HepG2 (cell line): ENCODE measurements around the gene ARMC8. TPM values are rescaled to one million over a fixed set of nuclear protein-coding genes. Genes with fewer than 3 reads are reported as not detected.

ENCODE experiments used
- ATAC-seq: fragments of 200-7000 bp; cut with Tn5 transposase; 3 replicates; pipeline ENCODE4 v1.9.1; 2020; ENCODE audit warnings: mild to moderate bottlenecking, moderate library complexity
- BruUV-seq: library from RNA; stranded (reverse); fragments of 400-500 nt; replicated peaks from 2 replicates; lab custom pipeline; 2021; lab: Mats Ljungman, UMichigan
- CTCF ChIA-PET: fragments of 300-600 bp; formaldehyde crosslinking; extraction: SDS; loops from one replicate; lab custom pipeline; 2021; ENCODE audit warnings: low total read pairs, inconsistent platforms, low intra/inter-chr PET ratio; lab: Yijun Ruan, JAX
- POLR2A ChIA-PET: fragments of 350-600 bp; sonication (Branson Sonifier 250); formaldehyde crosslinking; loops from one replicate; lab custom pipeline; 2020; ENCODE audit warnings: antibody characterized with exemption, inconsistent platforms; lab: Yijun Ruan, JAX
- DNase-seq: peaks from one replicate; pipeline ENCODE4 v3.0.0-alpha.2; 2015; ENCODE audit warnings: low spot score
- FAIRE-seq: peaks from 3 replicates; lab custom pipeline; 2011; peaks lifted over from hg19 to GRCh38; lab: Jason Lieb, UNC
- H2AFZ ChIP-seq: one replicate; pipeline ENCODE4 v1.6.1; 2011; ENCODE audit warnings: low read length, inconsistent platforms
- H3K27ac ChIP-seq: fragments of 300-600 bp; 3 replicates; pipeline ENCODE4 v1.8.0; 2011; ENCODE audit warnings: mixed run types, mild to moderate bottlenecking, mixed read lengths, low read length, inconsistent platforms; ENCODE audit not compliant: insufficient read depth; ENCODE audit errors: extremely low read length
- H3K27me3 ChIP-seq, 2 experiments: fragments of 200-600 bp in 1 of 2; 2 replicates in 1 of 2; 3 replicates in 1 of 2; pipeline versions ENCODE4 v1.6.0 to v1.8.0; 2011; ENCODE audit warnings: low read length in 2 of 2, mild to moderate bottlenecking in 2 of 2, moderate library complexity in 2 of 2, inconsistent platforms in 1 of 2; ENCODE audit not compliant: insufficient read depth in 2 of 2, control insufficient read depth in 1 of 2
- H3K36me3 ChIP-seq, 2 experiments: fragments of 200-600 bp in 1 of 2; replicated peaks in 1 of 2; 2 replicates in 1 of 2; 3 replicates in 1 of 2; pipeline versions ENCODE4 v1.5.1 to v1.8.0; 2011; ENCODE audit warnings: low read length in 2 of 2, inconsistent platforms in 1 of 2; ENCODE audit not compliant: insufficient read depth in 2 of 2, control insufficient read depth in 1 of 2
- H3K4me1 ChIP-seq: 2 replicates; pipeline ENCODE4 v1.5.1; 2012; ENCODE audit warnings: low read length, inconsistent platforms; ENCODE audit not compliant: insufficient read depth
- H3K4me2 ChIP-seq: 2 replicates; pipeline ENCODE4 v1.6.0; 2011; ENCODE audit warnings: low read depth, low read length, inconsistent platforms
- H3K4me3 ChIP-seq, 3 experiments: fragments of 200-600 bp in 1 of 3; sonication (generic), shearing (Covaris generic) in 1 of 3; replicated peaks in 1 of 3; 2 replicates each; pipeline ENCODE4 v1.5.1; 2011 to 2016; ENCODE audit warnings: low read length in 3 of 3, inconsistent platforms in 2 of 3, low read depth in 2 of 3, mild to moderate bottlenecking in 2 of 3, control low read depth in 1 of 3, mixed read lengths in 1 of 3; ENCODE audit not compliant: insufficient read depth in 1 of 3
- H3K79me2 ChIP-seq: one replicate; pipeline ENCODE4 v1.6.1; 2011; ENCODE audit warnings: low read length, inconsistent platforms; ENCODE audit not compliant: insufficient read depth
- H3K9ac ChIP-seq: 2 replicates; pipeline ENCODE4 v1.6.0; 2011; ENCODE audit warnings: mild to moderate bottlenecking, low read depth, low read length, inconsistent platforms; ENCODE audit not compliant: insufficient read depth
- H3K9me3 ChIP-seq: 2 replicates; pipeline ENCODE4 v1.5.1; 2012; ENCODE audit warnings: mild to moderate bottlenecking, low read length
- H4K20me1 ChIP-seq: 2 replicates; pipeline ENCODE4 v1.6.0; 2011; ENCODE audit warnings: inconsistent platforms, mild to moderate bottlenecking, low read length, moderate library complexity; ENCODE audit not compliant: insufficient read depth
- MATR3 ChIP-seq: sonication (generic); formaldehyde crosslinking; IDR thresholded peaks from 2 replicates; pipeline ENCODE4 v1.4.0; 2020; ENCODE audit warnings: missing genetic modification reagents
- PHF20 ChIP-seq: sonication (generic); formaldehyde crosslinking; IDR thresholded peaks from 2 replicates; pipeline ENCODE4 v1.5.0; 2020; ENCODE audit warnings: mild to moderate bottlenecking, missing genetic modification reagents
- SRSF9 ChIP-seq: fragments of 200-400 bp; formaldehyde crosslinking; IDR thresholded peaks from 2 replicates; pipeline ENCODE4 v1.6.1; 2018; ENCODE audit warnings: borderline replicate concordance, mild to moderate bottlenecking, low read depth, low read length; ENCODE audit not compliant: insufficient read depth, poor library complexity, severe bottlenecking
- ZNF121 ChIP-seq: sonication (generic); formaldehyde crosslinking; IDR thresholded peaks from 2 replicates; pipeline ENCODE4 v1.5.0; 2020; ENCODE audit warnings: mild to moderate bottlenecking, missing genetic modification reagents
- WGBS: methylation state at CpG from one replicate; pipeline ENCODE4 v1.1.6; 2017; ENCODE audit warnings: low lambda C conversion rate; 5-methylcytosine and 5-hydroxymethylcytosine counted together
- in situ Hi-C: cut with HindIII; loops from 2 replicates; pipeline ENCODE4 v1.10.0; 2017; ENCODE audit warnings: low pct_unique_long_range_greater_than_20kb; ENCODE audit not compliant: extremely low pct_ligation_motif_present
- intact Hi-C: fragments of 100-400 bp; cut with micrococcal nuclease; formaldehyde crosslinking; loops from one replicate; pipeline ENCODE4 v1.10.0; 2022; ENCODE audit not compliant: unreplicated experiment
- polyA plus RNA-seq, 8 experiments: library from polyadenylated mRNA; depleted of rRNA in 3 of 8; stranded (reverse) in 7 of 8; unstranded in 1 of 8; fragments of >200 nt; fragmentation: Illumina TruSeq in 4 of 8; extraction: Trizol in 4 of 8; gene quantifications; 2 replicates each; pipeline versions ENCODE4 v1.2.1 to v1.2.3, GENCODE V29; 2011 to 2016; ENCODE audit warnings: low read depth in 4 of 8, missing spikeins in 1 of 8, mixed read lengths in 1 of 8; ENCODE audit not compliant: insufficient read depth in 1 of 8
- total RNA-seq, 5 experiments: library from RNA; depleted of rRNA; stranded (reverse); fragments of >200 nt; fragmentation: Illumina TruSeq; extraction: Trizol; gene quantifications; 2 replicates each; pipeline ENCODE4 v1.2.3, GENCODE V29; 2016; ENCODE audit warnings: low read depth in 1 of 5
- TF ChIP-seq, protein P1 (sequence below): sonication (generic); formaldehyde crosslinking; IDR thresholded peaks from 2 replicates; pipeline ENCODE4 v1.5.1; 2020; ENCODE audit warnings: mild to moderate bottlenecking, missing genetic modification reagents, borderline replicate concordance
- TF ChIP-seq, protein P2 (sequence below): sonication (generic); formaldehyde crosslinking; IDR thresholded peaks from 2 replicates; pipeline ENCODE4 v1.4.0; 2020; ENCODE audit warnings: mild to moderate bottlenecking, missing genetic modification reagents
- TF ChIP-seq, protein P3 (sequence below): sonication (generic); formaldehyde crosslinking; IDR thresholded peaks from 2 replicates; pipeline ENCODE4 v1.4.0; 2020; ENCODE audit warnings: missing genetic modification reagents

The ARMC8 gene
- total and polyA plus RNA-seq, 2 of the 13 experiments (the other 11 are each of a cell fraction or from before 2014, with no cell fraction given) = 38.9 to 55.3 TPM

DNA sequence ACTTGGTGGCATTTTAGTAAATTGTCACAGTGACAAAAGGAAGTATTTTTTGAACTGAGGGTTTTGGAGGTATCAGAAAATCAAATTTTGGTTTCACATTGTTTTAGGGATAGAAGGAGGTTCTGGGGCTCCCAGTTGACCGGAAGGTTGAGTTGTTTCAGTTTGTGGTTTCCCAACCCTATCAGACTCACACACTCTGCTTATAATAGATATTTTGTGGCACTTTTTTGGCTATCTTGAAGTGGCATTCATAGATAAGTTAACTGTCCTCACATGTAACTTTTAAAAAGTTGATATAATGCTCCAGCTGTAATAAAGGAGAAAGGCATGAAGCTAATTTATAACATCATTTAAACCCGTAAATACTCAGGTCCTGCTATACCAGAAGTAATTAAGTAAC, 12.8 kb downstream of the ARMC8 start:
- H3K9me3 ChIP-seq = no peaks in the 10 kb centered on the region
- no peak overlapping the region for H3K27ac ChIP-seq
- H3K4me3 ChIP-seq = no peak overlapping the region
- H3K9ac ChIP-seq = no peak overlapping the region
- in situ Hi-C loops = no loop called here
- TF ChIP-seq MATR3 (CRISPR knock-in tag) = no peak
- TF ChIP-seq, protein P1, sequence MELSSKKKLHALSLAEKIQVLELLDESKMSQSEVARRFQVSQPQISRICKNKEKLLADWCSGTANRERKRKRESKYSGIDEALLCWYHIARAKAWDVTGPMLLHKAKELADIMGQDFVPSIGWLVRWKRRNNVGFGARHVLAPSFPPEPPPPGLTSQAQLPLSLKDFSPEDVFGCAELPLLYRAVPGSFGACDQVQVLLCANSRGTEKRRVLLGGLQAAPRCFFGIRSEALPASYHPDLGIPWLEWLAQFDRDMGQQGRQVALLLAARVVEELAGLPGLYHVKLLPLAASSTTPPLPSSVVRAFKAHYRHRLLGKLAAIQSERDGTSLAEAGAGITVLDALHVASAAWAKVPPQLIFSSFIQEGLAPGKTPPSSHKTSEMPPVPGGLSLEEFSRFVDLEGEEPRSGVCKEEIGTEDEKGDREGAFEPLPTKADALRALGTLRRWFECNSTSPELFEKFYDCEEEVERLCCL (CRISPR knock-in tag) = no peak
- TF ChIP-seq SRSF9 = no peak
- TF ChIP-seq ZNF121 = no peak
- TF ChIP-seq PHF20 = no peak
- TF ChIP-seq, protein P2, sequence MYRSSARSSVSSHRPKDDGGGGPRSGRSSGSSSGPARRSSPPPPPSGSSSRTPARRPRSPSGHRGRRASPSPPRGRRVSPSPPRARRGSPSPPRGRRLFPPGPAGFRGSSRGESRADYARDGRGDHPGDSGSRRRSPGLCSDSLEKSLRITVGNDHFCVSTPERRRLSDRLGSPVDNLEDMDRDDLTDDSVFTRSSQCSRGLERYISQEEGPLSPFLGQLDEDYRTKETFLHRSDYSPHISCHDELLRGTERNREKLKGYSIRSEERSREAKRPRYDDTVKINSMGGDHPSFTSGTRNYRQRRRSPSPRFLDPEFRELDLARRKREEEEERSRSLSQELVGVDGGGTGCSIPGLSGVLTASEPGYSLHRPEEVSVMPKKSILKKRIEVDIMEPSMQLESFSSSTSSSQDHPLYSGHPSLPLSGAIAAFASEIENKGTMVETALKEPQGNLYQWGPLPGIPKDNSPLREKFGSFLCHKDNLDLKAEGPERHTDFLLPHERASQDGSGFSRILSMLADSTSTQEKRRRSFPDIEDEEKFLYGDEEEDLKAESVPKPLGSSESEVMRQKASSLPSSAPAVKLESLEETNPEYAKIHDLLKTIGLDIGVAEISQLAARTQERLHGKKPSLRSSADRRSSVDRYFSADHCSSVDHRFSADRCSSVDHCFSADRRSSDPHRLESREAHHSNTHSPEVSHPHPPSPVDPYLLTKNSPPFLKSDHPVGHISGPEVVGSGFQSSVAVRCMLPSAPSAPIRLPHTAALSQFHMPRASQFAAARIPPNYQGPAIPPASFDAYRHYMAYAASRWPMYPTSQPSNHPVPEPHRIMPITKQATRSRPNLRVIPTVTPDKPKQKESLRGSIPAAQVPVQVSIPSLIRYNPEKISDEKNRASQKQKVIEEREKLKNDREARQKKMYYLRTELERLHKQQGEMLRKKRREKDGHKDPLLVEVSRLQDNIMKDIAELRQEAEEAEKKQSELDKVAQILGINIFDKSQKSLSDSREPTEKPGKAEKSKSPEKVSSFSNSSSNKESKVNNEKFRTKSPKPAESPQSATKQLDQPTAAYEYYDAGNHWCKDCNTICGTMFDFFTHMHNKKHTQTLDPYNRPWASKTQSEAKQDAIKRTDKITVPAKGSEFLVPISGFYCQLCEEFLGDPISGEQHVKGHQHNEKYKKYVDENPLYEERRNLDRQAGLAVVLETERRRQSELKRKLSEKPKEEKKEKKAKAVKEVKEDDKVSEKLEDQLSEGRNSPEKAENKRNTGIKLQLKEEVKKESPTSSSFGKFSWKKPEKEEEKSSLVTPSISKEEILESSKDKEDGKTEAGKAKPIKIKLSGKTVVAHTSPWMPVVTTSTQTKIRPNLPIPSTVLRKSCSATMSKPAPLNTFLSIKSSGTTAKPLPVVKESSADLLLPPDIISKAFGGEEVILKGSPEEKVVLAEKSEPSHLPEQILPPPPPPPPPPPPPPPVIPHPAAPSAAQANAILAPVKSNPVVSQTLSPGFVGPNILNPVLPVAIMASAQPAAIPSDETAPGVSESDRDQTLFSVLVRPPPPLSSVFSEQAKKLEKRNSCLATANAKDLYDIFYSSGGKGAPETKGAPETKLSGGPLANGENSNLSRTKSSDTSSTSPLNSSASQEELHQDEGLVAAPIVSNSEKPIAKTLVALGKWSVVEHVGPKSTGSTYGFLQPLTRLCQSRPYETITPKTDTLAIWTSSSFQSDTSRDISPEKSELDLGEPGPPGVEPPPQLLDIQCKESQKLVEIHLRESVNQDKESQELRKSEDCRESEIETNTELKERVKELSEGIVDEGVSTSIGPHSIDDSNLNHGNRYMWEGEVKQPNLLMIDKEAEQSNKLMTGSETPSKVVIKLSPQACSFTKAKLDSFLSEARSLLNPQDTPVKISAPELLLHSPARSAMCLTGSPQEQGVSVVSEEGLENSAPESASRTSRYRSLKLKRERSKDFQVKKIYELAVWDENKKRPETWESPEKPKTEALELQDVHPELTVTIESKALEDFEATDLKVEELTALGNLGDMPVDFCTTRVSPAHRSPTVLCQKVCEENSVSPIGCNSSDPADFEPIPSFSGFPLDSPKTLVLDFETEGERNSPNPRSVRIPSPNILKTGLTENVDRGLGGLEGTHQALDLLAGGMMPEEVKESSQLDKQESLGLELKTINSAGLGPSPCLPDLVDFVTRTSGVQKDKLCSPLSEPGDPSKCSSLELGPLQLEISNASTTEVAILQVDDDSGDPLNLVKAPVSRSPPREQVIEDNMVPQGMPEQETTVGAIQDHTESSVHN = no peak
- TF ChIP-seq, protein P3, sequence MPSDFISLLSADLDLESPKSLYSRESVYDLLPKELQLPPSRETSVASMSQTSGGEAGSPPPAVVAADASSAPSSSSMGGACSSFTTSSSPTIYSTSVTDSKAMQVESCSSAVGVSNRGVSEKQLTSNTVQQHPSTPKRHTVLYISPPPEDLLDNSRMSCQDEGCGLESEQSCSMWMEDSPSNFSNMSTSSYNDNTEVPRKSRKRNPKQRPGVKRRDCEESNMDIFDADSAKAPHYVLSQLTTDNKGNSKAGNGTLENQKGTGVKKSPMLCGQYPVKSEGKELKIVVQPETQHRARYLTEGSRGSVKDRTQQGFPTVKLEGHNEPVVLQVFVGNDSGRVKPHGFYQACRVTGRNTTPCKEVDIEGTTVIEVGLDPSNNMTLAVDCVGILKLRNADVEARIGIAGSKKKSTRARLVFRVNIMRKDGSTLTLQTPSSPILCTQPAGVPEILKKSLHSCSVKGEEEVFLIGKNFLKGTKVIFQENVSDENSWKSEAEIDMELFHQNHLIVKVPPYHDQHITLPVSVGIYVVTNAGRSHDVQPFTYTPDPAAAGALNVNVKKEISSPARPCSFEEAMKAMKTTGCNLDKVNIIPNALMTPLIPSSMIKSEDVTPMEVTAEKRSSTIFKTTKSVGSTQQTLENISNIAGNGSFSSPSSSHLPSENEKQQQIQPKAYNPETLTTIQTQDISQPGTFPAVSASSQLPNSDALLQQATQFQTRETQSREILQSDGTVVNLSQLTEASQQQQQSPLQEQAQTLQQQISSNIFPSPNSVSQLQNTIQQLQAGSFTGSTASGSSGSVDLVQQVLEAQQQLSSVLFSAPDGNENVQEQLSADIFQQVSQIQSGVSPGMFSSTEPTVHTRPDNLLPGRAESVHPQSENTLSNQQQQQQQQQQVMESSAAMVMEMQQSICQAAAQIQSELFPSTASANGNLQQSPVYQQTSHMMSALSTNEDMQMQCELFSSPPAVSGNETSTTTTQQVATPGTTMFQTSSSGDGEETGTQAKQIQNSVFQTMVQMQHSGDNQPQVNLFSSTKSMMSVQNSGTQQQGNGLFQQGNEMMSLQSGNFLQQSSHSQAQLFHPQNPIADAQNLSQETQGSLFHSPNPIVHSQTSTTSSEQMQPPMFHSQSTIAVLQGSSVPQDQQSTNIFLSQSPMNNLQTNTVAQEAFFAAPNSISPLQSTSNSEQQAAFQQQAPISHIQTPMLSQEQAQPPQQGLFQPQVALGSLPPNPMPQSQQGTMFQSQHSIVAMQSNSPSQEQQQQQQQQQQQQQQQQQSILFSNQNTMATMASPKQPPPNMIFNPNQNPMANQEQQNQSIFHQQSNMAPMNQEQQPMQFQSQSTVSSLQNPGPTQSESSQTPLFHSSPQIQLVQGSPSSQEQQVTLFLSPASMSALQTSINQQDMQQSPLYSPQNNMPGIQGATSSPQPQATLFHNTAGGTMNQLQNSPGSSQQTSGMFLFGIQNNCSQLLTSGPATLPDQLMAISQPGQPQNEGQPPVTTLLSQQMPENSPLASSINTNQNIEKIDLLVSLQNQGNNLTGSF (CRISPR knock-in tag) = no peak
- TF ChIP-seq, all 625 proteins: peak for 0
- Histone ChIP-seq H3K27me3 (no peaks in the 10 kb centered on the region), H4K20me1 (peaks cover 28% of the 10 kb centered on the region), H3K79me2 (peaks cover 91% of the 10 kb centered on the region), H3K36me3 (peaks cover 0 to 3% of the 10 kb centered on the region in 2 experiments; a peak in 1 of 5 replicates), H3K4me2 (no peak overlapping the region), H2AFZ (no peak overlapping the region), H3K4me1 (0 out of 2 replicates have a peak, but pooled peaks cover 8% of the 10 kb centered on the region)
- POLR2A ChIA-PET = no interaction called here
- no peak for ATAC-seq
- BruUV-seq = no TSS peak
- 100% methylated on average over 2 of the region's 2 CpGs for WGBS
- intact Hi-C loops = no loop called here
- DNase-seq = no peak
- FAIRE-seq = no peak
- CTCF ChIA-PET = no interaction called here
